SK-N-MC (cell line): ENCODE data around the gene EXOC5.
"Not testable (repeated sequence)": the region's sequence is repeated elsewhere in the genome, so short reads cannot be mapped to it uniquely, and the experiment has no call there.

ENCODE experiments used
- DNase-seq: peaks from one replicate; pipeline ENCODE4 v3.0.0-alpha.2; 2011; ENCODE audit warnings: low read depth, low spot score
- H3K27ac ChIP-seq: fragments of 200-600 bp; sonication (generic); 2 replicates; pipeline ENCODE4 v1.5.1; 2016; ENCODE audit warnings: mixed run types
- H3K36me3 ChIP-seq: fragments of 200-600 bp; sonication (generic); 2 replicates; pipeline ENCODE4 v1.6.1; 2017; ENCODE audit warnings: antibody characterized with exemption, low read length, mixed read lengths; ENCODE audit not compliant: insufficient read depth
- H3K4me3 ChIP-seq: fragments of 200-600 bp; sonication (generic); 2 replicates; pipeline ENCODE4 v1.5.1; 2016
- H3K9ac ChIP-seq: fragments of 200-600 bp; sonication (generic); 2 replicates; pipeline ENCODE4 v1.8.0; 2017; ENCODE audit warnings: mixed run types, mixed read lengths; ENCODE audit not compliant: insufficient read length
- H3K9me3 ChIP-seq: fragments of 200-600 bp; sonication (generic); 2 replicates; pipeline ENCODE4 v1.6.1; 2017; ENCODE audit warnings: low read depth, mild to moderate bottlenecking, antibody characterized with exemption, low read length, moderate library complexity, mixed read lengths
- EZH2 ChIP-seq: fragments of 200-600 bp; sonication (generic); IDR thresholded peaks from one replicate; pipeline ENCODE4 v1.6.1; 2017; ENCODE audit warnings: antibody characterized with exemption
- FOXP2 ChIP-seq: optimal IDR thresholded peaks from 2 replicates; pipeline ENCODE3; 2011; ENCODE audit warnings: mild to moderate bottlenecking, moderate library complexity; ENCODE audit not compliant: insufficient read depth; ENCODE audit errors: extremely low read length, control extremely low read depth
- POLR2AphosphoS5 ChIP-seq: IDR thresholded peaks from 2 replicates; pipeline ENCODE4 v1.6.1; 2012; ENCODE audit warnings: mild to moderate bottlenecking, low read depth, low read length, borderline replicate concordance

The EXOC5 gene

GRCh38 chr14:57232006-57232405, 36.7 kb downstream of the EXOC5 start:
- Histone ChIP-seq H3K9ac (no peak overlapping the region), H3K36me3 (peaks cover 72% of the 10 kb centered on the region), H3K4me3 (no peak overlapping the region), H3K9me3 (no peaks in the 10 kb centered on the region), H3K27ac (peak overlapping the region; percentile 29; the same call in 1 of the 2 replicates)
- TF ChIP-seq FOXP2 (no peak), EZH2 (no peak), POLR2AphosphoS5 (no peak)
- DNase-seq: no peak

GRCh38 chr14:57228320-57228719, 40.4 kb downstream of the EXOC5 start:
- DNase-seq, H3K4me3 ChIP-seq, H3K9me3 ChIP-seq, H3K27ac ChIP-seq, H3K9ac ChIP-seq: not testable (repeated sequence)
- peaks cover 80% of the 10 kb centered on the region for H3K36me3 ChIP-seq

DNA sequence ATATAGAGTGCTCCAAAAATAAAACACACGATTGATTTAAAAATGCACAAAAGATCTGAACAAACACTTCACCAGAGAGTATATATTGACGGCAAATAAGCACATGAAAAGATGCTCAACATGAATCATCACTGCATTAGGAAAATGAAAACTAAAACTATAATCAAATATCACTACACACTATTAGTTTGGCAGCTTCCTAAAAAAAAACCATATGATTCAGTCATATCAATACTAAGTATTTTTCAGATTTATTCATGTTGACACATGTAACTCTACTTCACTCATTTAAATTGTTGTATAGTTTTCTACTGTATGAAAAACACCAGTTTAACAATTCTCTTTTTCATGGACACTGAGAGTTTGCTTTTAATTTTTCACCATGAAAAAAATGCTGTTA, 41.6 kb downstream of the EXOC5 start:
- Histone ChIP-seq H3K36me3 (peaks cover 71% of the 10 kb centered on the region), H3K27ac (no peak overlapping the region), H3K4me3 (no peak overlapping the region), H3K9ac (no peak overlapping the region), H3K9me3 (no peaks in the 10 kb centered on the region)
- no peak for DNase-seq
- TF ChIP-seq FOXP2: no peak
- TF ChIP-seq POLR2AphosphoS5: no peak
- no peak for TF ChIP-seq EZH2

DNA sequence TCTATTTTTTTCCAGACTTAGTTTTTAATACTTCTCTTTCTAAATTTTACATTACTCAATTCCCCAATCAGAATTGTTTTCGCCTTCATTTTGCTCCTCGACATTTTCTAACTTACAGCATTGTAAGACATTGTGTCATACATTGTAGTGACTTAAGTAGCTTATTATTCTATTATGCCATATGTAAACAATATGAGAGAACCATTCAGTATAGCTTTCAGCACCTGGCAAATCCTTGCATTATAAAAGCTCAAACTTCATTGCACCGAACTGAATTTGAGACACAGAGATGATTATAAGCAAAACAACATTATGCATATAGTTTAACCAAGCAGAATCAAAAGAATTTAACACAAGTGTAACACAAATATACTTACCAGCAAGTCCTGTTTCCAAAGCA, 46.8 kb downstream of the EXOC5 start:
- H3K4me3 ChIP-seq: no peak overlapping the region
- H3K9ac ChIP-seq: no peak overlapping the region
- H3K36me3 ChIP-seq: peaks cover 64% of the 10 kb centered on the region
- TF ChIP-seq FOXP2 (no peak), EZH2 (no peak), POLR2AphosphoS5 (no peak)
- no peaks in the 10 kb centered on the region for H3K9me3 ChIP-seq
- no peak for DNase-seq
- no peak overlapping the region for H3K27ac ChIP-seq

- Histone ChIP-seq H3K36me3 (peaks cover 78% of the 10 kb centered on the region), H3K27ac (no peak overlapping the region), H3K9me3 (no peaks in the 10 kb centered on the region), H3K4me3 (no peak overlapping the region), H3K9ac (no peak overlapping the region)
- DNase-seq: no peak
- TF ChIP-seq EZH2 (no peak), POLR2AphosphoS5 (no peak), FOXP2 (no peak)
Measured at GRCh38 chr14:57212919-57213318, 55.8 kb downstream of the EXOC5 start.

- Histone ChIP-seq H3K36me3 (peaks cover 58% of the 10 kb centered on the region), H3K9me3 (no peaks in the 10 kb centered on the region)
- DNase-seq: peak; percentile 66
Measured at GRCh38 chr14:57209561-57209960, 59.1 kb downstream of the EXOC5 start.

DNA sequence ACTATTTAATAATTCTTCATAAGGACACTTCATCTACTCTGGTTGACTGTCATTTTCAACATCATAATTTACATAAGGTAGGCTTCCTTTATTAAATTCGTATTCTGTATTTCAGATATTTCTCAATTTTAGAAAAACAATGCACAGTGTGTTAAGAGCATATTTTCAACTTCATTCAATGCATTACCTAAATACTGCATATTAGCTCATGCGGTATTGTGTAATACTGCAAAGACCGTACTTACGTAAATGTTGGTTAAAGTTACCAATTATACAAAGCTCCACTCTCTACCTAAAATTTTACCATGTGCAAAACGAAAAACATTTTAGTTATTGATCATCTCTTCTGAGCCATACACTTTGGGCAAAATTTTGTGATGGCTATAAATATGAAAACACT, 62.8 kb downstream of the EXOC5 start:
- Histone ChIP-seq H3K9ac (no peak overlapping the region), H3K4me3 (no peak overlapping the region), H3K9me3 (no peaks in the 10 kb centered on the region), H3K27ac (no peak overlapping the region), H3K36me3 (peaks cover 33% of the 10 kb centered on the region)
- TF ChIP-seq EZH2 (no peak), FOXP2 (no peak), POLR2AphosphoS5 (no peak)
- DNase-seq: no peak

More at GRCh38 chr14:57209561-57209960, 59.1 kb downstream of the EXOC5 start:
- no peak overlapping the region for H3K9ac ChIP-seq
- H3K27ac ChIP-seq: peak overlapping the region; percentile 89
- H3K4me3 ChIP-seq: no peak overlapping the region
- TF ChIP-seq FOXP2: no peak

GRCh38 chr14:57202672-57203071, 66.0 kb downstream of the EXOC5 start:
- not testable (repeated sequence) for H3K9ac ChIP-seq, H3K4me3 ChIP-seq, DNase-seq, H3K9me3 ChIP-seq
- peaks cover 14% of the 10 kb centered on the region for H3K36me3 ChIP-seq
- peak overlapping the region; percentile 26; the same call in 1 of the 2 replicates for H3K27ac ChIP-seq

DNA sequence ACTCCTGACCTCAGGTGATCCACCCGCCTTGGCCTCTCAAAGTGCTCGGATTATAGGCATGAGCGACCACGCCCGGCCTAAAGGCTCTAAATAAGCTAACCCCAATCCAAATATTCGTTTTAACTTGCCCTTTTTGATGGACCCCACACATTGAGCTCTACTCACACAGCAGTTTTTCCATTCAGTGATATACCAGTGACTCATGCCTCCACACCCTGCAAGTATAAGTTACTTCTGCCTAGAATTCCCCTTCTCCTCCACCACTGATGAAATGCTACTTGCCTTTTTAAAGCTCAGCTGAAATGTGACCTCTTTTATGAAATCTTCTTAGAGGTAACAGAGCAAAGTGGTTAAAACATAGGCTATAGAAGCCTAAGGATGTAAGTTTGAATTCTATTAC, 68.8 kb downstream of the EXOC5 start:
- Histone ChIP-seq H3K36me3 (peaks cover 3% of the 10 kb centered on the region), H3K27ac (no peak overlapping the region), H3K9me3 (no peaks in the 10 kb centered on the region), H3K9ac (no peak overlapping the region), H3K4me3 (no peak overlapping the region)
- TF ChIP-seq FOXP2: no peak
- DNase-seq: no peak

DNA sequence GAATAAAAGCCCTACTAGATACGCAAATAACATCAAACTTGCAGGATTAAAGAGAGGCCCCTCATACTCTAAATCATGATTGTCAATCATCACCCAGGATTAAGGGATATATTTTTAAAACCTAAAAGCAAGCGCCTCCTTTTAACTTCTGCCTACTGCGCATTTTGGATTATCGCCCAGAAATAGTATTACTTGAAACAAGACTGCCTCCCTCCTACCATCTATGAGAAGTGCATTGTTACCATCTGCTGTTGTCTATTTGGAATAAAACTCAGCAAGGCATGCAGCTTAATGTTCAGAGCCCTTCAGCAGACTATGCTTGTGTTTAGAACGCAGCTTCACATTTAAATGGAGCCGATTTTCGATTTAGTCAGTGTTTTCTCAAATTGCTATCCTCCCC, 79.6 kb downstream of the EXOC5 start:
- Histone ChIP-seq H3K4me3 (peak overlapping the region; percentile 52), H3K27ac (peak overlapping the region; percentile 78), H3K9me3 (no peaks in the 10 kb centered on the region), H3K9ac (peak overlapping the region; percentile 38), H3K36me3 (no peaks in the 10 kb centered on the region)
- TF ChIP-seq FOXP2 (no peak), POLR2AphosphoS5 (no peak)
- peak; percentile 68 for DNase-seq
